Stimulated activated CD8-positive, alpha-beta memory T cell treated with anti-CD3 and anti-CD28 coated beads, Interleukin-15, amount 100 ng/mL, for 24 hours (primary cell): ENCODE data around the gene POTEM.
"Not testable (repeated sequence)": the region's sequence is repeated elsewhere in the genome, so short reads cannot be mapped to it uniquely, and the experiment has no call there.

Experiments used
- DNase-seq: peaks from one replicate; pipeline ENCODE4 v3.0.0-alpha.2; 2020; ENCODE audit warnings: low read depth

POTEM gene

GRCh38 chr14:19038060-19038664 is 70.9 kb downstream of the POTEM start:
- not testable (repeated sequence) for DNase-seq

DNA sequence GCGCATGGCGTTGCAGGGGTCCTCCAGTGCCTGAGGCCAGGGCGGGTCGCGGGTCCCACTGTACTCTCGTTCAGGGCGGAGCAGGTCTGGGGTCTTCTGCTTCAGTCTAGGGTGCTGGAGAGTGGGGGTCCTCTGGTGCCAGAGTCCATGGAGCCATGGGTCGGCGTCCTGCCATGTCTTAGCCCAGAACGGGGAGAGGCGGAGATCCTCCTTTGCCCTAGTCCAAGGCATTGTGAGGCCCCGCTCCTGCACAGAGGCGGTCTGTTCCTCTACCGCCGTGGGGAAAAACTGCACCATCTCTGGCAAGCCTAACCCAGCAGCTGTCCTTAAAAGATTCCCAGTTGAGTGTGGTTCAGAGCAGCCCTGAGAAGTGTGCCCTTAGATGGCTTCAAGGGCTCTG is 71.6 kb downstream of the POTEM start:
- not testable (repeated sequence) for DNase-seq

DNA sequence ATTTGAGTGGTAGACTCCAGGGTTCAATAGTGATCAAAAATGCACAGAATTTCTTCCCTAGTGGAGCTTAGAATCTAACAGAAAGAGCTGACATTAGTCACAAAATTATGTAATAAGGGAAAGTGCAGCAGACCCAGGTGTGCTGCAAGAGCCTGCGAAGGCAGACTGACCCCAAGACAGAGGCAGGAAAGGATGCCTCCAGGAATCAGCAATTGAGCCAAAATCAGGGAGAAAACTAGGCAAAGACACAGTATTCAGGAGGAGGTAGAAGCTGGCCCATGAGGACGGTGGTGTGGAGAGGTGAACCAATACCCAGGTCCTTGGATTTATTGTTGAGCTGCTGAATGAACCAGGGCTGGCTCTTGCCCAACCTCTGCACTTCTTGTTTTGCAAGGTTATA is 76.2 kb downstream of the POTEM start:
- DNase-seq, result not testable (repeated sequence)
